Neuron (in vitro differentiated cells): Measurements from ENCODE around the gene ANKRD55.
"Not testable (repeated sequence)": the region's sequence is repeated elsewhere in the genome, so short reads cannot be mapped to it uniquely, and the experiment has no call there.

Source experiments
- H2AFZ ChIP-seq: one replicate; pipeline ENCODE4 v1.6.1; 2013; ENCODE audit warnings: low read depth, mild to moderate bottlenecking, inconsistent platforms, low read length, moderate library complexity
- H3K27me3 ChIP-seq: one replicate; pipeline ENCODE4 v1.6.1; 2013; ENCODE audit warnings: low read length; ENCODE audit not compliant: insufficient read depth
- H3K36me3 ChIP-seq: one replicate; pipeline ENCODE4 v1.6.1; 2013; ENCODE audit warnings: low read length; ENCODE audit not compliant: insufficient read depth
- H3K4me1 ChIP-seq: one replicate; pipeline ENCODE4 v1.6.1; 2013; ENCODE audit warnings: low read length; ENCODE audit not compliant: insufficient read depth
- H3K4me3 ChIP-seq: 2 replicates; pipeline ENCODE4 v1.5.1; 2013; ENCODE audit warnings: mild to moderate bottlenecking, low read length, moderate library complexity
- H3K9me3 ChIP-seq: one replicate; pipeline ENCODE4 v1.6.1; 2013; ENCODE audit warnings: low read length

The ANKRD55 gene

DNA sequence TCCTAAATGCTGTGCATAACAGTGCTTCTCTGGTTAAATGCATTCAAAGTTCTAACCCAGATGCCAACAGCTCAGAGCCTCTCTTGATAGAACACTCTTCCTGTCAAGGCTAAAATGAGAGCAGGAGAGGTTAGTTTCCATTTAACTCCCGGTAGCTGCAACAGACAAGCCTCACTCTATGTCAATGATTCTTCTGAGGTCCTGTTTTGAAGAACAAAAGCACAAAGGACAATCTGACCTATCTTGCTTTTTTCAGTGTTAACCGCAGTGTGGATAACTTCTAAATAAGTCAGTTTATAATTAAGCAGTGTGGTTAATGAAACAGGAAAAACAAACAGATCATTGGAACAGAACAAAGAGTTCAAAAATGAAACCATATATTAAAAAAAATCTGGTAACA, 80.7 kb downstream of the ANKRD55 start:
- H3K4me1 ChIP-seq: no peaks in the 10 kb centered on the region
- no peak overlapping the region for H2AFZ ChIP-seq
- no peaks in the 10 kb centered on the region for H3K27me3 ChIP-seq
- H3K36me3 ChIP-seq: no peaks in the 10 kb centered on the region
- no peaks in the 10 kb centered on the region for H3K9me3 ChIP-seq
- H3K4me3 ChIP-seq: no peak overlapping the region

- not testable (repeated sequence) for H3K36me3 ChIP-seq, H2AFZ ChIP-seq, H3K4me3 ChIP-seq, H3K9me3 ChIP-seq, H3K27me3 ChIP-seq, H3K4me1 ChIP-seq
Observed at GRCh38 chr5:56150756-56151155, 82.4 kb downstream of the ANKRD55 start.

DNA sequence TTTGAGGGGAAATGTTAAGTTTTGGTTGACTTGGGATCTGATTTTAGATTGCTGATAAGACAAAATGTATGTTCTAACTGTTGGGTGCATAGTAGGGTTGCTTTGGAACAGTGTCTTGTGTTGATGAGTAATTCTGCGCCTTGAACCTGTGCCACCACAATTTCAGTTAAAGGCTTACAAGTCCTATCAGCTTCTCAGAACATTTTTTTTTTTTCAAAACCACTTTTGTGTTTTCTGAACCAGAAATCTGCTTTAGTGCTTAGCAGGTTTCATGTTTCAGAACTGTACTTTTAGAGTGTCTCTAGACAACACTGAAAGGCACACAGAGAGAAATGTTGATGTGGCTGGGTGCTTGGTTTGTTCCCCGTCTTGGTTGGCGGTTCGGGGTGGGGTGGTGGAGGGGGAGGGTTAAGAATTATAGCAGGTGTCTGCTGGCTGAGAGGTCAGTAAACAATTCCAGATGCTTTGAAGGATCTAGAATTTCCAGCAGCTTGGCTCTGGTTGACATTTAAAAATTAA, 84.6 kb downstream of the ANKRD55 start:
- Histone ChIP-seq H2AFZ (no peak overlapping the region), H3K4me3 (no peak overlapping the region), H3K36me3 (no peaks in the 10 kb centered on the region), H3K27me3 (no peaks in the 10 kb centered on the region), H3K9me3 (no peaks in the 10 kb centered on the region), H3K4me1 (no peaks in the 10 kb centered on the region)

GRCh38 chr5:56147659-56148230, 85.4 kb downstream of the ANKRD55 start:
- H3K27me3 ChIP-seq: no peaks in the 10 kb centered on the region
- no peaks in the 10 kb centered on the region for H3K9me3 ChIP-seq
- H3K36me3 ChIP-seq: no peaks in the 10 kb centered on the region
- H3K4me1 ChIP-seq: no peaks in the 10 kb centered on the region
- H3K4me3 ChIP-seq: no peak overlapping the region
- no peak overlapping the region for H2AFZ ChIP-seq

DNA sequence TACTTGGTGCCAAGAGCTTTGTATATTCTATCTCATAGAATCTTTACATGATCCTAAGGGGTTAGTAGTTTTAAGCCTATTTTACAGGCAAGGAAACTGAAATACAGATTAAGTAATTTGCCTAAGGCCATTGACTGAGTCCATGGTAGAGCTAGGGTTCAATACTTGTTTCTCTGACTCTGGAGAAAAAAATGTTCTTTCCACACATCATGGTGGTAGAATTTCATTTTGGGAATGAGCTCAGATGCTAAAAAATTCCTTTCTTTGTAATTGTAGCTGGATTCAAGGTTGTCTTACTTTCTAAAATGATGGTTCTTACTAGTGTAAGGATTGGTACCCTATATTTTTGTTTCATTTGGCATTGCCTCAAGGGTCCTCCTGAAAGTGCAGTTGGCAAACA, 86.0 kb downstream of the ANKRD55 start:
- H3K4me3 ChIP-seq: no peak overlapping the region
- no peaks in the 10 kb centered on the region for H3K36me3 ChIP-seq
- H3K27me3 ChIP-seq: no peaks in the 10 kb centered on the region
- H3K9me3 ChIP-seq: no peaks in the 10 kb centered on the region
- H3K4me1 ChIP-seq: no peaks in the 10 kb centered on the region
- H2AFZ ChIP-seq: no peak overlapping the region

DNA sequence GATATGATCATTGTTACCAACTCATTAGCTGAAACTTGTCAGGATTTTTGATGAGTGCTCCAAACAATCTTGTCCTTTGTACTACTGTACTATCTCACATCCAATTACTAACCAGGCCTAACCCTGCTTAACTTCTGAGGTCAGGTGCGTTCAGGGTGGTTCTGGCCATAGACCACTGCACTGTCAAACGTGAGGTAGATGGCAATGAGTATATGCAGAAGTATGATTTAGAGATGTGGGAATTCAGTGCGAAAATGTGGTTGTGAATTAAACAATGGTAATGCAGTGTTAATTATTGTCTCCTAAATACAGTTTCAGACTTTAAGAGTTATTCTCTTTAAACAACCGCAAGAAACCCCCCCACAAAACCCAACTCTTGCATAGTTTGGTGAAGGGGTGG, 86.5 kb downstream of the ANKRD55 start:
- no peaks in the 10 kb centered on the region for H3K4me1 ChIP-seq
- no peak overlapping the region for H2AFZ ChIP-seq
- no peaks in the 10 kb centered on the region for H3K36me3 ChIP-seq
- H3K4me3 ChIP-seq: no peak overlapping the region
- no peaks in the 10 kb centered on the region for H3K27me3 ChIP-seq
- no peaks in the 10 kb centered on the region for H3K9me3 ChIP-seq

- Histone ChIP-seq H3K4me1 (no peaks in the 10 kb centered on the region), H3K9me3 (no peaks in the 10 kb centered on the region), H3K4me3 (no peak overlapping the region), H3K36me3 (no peaks in the 10 kb centered on the region), H3K27me3 (no peaks in the 10 kb centered on the region), H2AFZ (no peak overlapping the region)
Observed at GRCh38 chr5:56145511-56145910, 87.6 kb downstream of the ANKRD55 start.

GRCh38 chr5:56145106-56145505, 88.0 kb downstream of the ANKRD55 start:
- Histone ChIP-seq H3K27me3 (no peaks in the 10 kb centered on the region), H3K9me3 (no peaks in the 10 kb centered on the region), H3K36me3 (no peaks in the 10 kb centered on the region), H3K4me1 (no peaks in the 10 kb centered on the region), H2AFZ (no peak overlapping the region), H3K4me3 (no peak overlapping the region)

DNA sequence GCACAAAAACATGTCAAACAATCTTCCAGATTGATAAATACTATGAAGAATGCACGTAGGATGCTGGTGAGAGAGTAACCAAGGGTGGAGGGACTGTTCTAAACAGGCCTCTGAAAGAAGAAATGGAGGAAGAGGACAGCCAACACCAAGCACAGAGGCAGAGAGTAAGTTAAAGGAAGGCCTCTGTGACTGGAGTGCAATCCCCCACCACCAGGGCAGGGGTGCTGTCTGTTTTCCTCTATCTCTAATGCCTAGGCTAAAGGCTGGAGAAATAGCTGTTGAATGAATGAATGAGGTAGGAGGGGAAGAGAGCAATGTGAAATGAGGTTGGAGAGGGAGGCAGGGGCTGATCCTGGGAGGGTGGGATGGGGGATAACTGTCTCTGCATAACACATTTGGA, 88.9 kb downstream of the ANKRD55 start:
- no peaks in the 10 kb centered on the region for H3K27me3 ChIP-seq
- no peaks in the 10 kb centered on the region for H3K9me3 ChIP-seq
- no peaks in the 10 kb centered on the region for H3K36me3 ChIP-seq
- no peak overlapping the region for H2AFZ ChIP-seq
- no peaks in the 10 kb centered on the region for H3K4me1 ChIP-seq
- H3K4me3 ChIP-seq: no peak overlapping the region

- H3K4me1 ChIP-seq: no peaks in the 10 kb centered on the region
- no peaks in the 10 kb centered on the region for H3K9me3 ChIP-seq
- H3K4me3 ChIP-seq: no peak overlapping the region
- H3K36me3 ChIP-seq: no peaks in the 10 kb centered on the region
- H3K27me3 ChIP-seq: no peaks in the 10 kb centered on the region
- H2AFZ ChIP-seq: no peak overlapping the region
Observed at GRCh38 chr5:56143373-56143714, 89.8 kb downstream of the ANKRD55 start.

DNA sequence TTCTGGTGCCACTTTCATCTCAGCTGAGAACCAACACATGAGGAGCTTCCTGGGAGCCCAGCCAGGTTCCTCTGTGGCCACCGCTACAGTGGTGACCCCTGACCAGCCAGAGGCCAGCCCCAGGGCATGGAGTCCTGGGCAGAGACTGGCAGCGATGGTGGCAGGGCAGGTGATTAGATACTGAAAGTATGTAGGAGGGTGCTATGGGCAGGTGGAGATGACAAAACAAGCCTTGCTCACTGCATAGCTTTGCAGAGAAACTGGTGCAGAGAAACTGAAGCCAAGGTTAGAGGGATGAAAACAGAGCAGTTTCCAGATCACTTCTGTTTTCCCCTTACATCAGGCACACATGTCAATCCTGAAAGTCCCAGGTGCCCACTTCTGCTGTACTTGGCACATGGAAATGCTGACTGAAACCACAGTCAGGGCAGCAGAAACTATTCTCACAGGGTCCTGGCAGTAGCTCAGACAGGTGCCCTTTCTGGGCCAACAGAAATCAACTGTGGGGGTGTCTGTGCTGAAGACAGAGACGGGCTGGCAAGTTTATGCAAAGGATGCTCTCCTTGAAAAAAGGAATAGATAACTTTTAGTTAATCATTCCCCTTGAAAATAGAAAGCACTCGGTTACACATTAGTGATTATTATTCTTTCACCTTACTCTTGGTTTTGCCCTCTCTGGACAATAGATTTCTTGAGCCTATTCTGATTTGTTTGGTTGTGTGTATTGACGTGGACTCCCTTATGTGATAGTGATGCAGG, 90.3 kb downstream of the ANKRD55 start:
- Histone ChIP-seq H3K27me3 (no peaks in the 10 kb centered on the region), H2AFZ (no peak overlapping the region), H3K4me1 (no peaks in the 10 kb centered on the region), H3K9me3 (no peaks in the 10 kb centered on the region), H3K36me3 (no peaks in the 10 kb centered on the region), H3K4me3 (no peak overlapping the region)

DNA sequence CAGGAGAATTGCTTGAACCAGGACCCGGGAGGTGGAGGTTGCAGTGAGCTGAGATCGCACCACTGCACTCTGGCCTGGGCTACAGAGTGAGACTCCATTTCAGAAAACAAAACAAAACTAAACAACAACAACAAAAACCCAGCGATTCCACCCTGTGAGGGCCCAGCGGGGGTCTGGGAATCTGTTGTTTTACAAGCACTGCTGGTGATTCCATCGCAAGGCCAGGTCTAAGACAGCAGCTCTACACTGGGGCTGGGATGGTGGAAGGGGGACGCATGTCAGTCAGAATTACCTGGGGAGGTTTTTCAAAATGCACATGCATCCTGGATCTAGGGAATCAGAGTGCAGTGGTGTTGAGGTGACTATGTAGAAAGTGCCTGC, 90.9 kb downstream of the ANKRD55 start:
- Histone ChIP-seq H3K9me3 (no peaks in the 10 kb centered on the region), H3K4me1 (no peaks in the 10 kb centered on the region), H3K27me3 (no peaks in the 10 kb centered on the region), H3K36me3 (no peaks in the 10 kb centered on the region), H2AFZ (no peak overlapping the region), H3K4me3 (no peak overlapping the region)

GRCh38 chr5:56140073-56140472, 93.1 kb downstream of the ANKRD55 start:
- Histone ChIP-seq H3K4me1 (no peaks in the 10 kb centered on the region), H3K27me3 (no peaks in the 10 kb centered on the region), H3K4me3 (no peak overlapping the region), H3K9me3 (no peaks in the 10 kb centered on the region), H2AFZ (no peak overlapping the region), H3K36me3 (no peaks in the 10 kb centered on the region)

DNA sequence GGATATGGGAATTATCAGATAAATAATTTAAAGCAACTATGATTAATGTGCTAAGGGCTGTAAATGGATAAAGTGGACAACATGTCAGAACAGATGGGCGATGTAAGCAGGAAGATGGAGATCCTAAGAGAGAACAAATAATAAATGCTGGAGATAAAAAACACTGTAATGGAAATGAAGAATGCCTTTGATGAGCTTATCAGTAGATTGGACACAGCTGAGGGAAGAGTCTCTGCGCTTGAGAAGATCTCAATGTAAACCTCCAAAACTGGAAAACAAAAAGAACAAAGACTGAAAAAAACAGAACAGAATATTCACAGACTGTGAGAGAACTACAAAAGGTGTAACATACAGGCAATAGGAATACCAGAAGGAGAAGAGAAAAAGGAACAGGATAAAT, 102.5 kb downstream of the ANKRD55 start:
- Histone ChIP-seq H3K36me3 (no peaks in the 10 kb centered on the region), H3K9me3 (no peaks in the 10 kb centered on the region), H3K4me3 (no peak overlapping the region), H3K27me3 (no peaks in the 10 kb centered on the region), H3K4me1 (peaks cover 19% of the 10 kb centered on the region), H2AFZ (no peak overlapping the region)
